SH-SY5Y (cell line): ENCODE data around the gene RRP8.

Experiments
- GATA2 ChIP-seq: IDR thresholded peaks from 2 replicates; pipeline ENCODE4 v1.6.1; 2011; ENCODE audit warnings: mild to moderate bottlenecking, low read depth, low read length
- GATA3 ChIP-seq: IDR thresholded peaks from 2 replicates; pipeline ENCODE4 v1.6.1; 2011; ENCODE audit warnings: low read depth, mild to moderate bottlenecking, low read length, moderate library complexity

DNA sequence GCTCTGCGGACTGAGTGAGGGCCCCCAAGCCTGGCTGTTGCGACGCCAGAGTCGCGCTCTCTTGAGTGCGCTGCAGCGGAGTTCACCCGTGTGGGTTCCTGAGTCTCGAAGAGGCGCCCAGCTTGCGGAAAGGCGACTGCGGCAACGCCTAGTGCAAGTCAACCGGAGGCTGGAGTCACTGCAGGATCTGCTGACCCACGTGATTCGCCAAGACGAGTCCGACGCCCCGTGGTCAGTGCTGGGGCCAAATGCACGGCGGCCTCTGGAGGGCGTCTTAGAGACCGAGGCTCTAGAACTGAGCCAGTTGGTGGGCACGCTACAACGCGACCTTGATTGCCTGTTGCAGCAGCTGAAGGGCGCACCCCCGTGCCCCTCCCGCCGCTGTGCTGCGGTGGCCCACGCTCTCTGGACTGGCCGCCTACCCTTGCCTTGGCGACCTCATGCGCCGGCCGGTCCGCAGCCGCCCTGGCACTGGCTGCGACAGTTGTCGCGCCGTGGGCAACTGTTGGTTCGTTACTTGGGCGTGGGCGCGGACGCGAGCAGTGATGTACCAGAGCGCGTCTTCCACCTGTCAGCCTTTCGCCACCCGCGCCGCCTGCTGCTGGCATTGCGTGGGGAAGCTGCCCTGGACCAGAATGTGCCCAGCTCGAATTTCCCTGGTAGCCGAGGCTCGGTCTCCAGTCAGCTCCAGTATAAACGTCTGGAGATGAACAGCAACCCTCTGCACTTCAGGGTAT lies 32.6 kb downstream of the RRP8 start:
- TF ChIP-seq GATA3: no peak
- no peak for TF ChIP-seq GATA2
